GM19452 (cell line): ENCODE measurements around the gene SIM1.

Source experiments
- ATAC-seq: cut with Tn5 transposase; IDR thresholded peaks from one replicate; pipeline ENCODE4 v1.9.1; 2021; ENCODE audit not compliant: unreplicated experiment

SIM1 gene, protein sequence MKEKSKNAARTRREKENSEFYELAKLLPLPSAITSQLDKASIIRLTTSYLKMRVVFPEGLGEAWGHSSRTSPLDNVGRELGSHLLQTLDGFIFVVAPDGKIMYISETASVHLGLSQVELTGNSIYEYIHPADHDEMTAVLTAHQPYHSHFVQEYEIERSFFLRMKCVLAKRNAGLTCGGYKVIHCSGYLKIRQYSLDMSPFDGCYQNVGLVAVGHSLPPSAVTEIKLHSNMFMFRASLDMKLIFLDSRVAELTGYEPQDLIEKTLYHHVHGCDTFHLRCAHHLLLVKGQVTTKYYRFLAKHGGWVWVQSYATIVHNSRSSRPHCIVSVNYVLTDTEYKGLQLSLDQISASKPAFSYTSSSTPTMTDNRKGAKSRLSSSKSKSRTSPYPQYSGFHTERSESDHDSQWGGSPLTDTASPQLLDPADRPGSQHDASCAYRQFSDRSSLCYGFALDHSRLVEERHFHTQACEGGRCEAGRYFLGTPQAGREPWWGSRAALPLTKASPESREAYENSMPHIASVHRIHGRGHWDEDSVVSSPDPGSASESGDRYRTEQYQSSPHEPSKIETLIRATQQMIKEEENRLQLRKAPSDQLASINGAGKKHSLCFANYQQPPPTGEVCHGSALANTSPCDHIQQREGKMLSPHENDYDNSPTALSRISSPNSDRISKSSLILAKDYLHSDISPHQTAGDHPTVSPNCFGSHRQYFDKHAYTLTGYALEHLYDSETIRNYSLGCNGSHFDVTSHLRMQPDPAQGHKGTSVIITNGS

GRCh38 chr6:100464903-100465700 is at the start of gene SIM1:
SIM1 (minus strand) TSS chr6:100464921; CDS start chr6:100463468, 1,453 bp downstream.
- ATAC-seq, result peak; percentile 60

DNA sequence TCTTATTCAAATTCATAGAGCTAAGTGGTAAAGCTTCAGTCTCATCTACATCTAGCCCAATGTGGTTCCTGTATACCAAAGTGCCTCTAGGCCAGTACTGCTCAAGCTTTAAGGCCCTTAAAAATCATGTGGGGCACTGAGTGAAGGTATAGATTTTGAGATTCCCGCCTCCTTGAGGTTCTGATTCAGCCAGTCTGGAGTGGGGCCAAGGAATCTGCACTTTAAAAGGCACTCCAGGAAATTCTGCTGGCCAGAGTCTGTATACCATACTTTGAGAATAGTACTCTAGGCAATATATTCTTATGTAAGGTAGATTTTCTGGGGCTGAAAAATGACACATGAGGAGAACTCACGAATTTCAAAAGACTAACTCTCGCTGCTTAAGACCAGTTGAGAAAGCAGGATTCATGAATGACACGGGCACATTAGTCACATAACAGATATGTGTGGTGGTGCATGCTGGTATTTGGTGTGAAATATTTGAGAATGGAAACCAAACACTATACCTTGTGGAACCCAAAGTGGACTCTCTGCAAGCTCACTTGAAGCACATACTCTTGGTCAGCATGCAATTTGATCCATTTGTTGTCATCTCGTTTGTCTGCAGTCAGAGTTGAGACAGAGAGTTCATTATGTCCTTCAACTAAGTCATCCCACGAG is 47.6 kb upstream of the SIM1 start:
- no peak for ATAC-seq

DNA sequence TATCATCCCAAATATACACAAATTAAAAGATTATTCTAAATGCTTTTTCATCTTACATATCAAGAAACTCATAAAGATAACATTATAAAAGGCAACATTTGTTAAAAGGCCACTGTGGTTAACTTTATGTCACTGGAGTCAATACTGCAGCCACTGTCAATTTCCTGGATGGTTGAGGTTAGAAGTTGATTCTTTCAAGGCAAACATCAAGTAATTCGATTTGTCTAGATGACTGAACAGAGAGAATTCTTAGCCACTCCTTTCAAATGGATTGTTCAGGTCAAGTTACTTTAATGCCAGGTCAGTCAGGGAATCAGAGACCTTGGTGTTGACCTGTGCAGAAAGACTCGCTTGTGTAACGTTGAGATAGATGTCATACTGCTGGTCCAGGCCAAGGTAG is 44.4 kb upstream of the SIM1 start:
- no peak for ATAC-seq

GRCh38 chr6:100506651-100507050 is 41.9 kb upstream of the SIM1 start:
- no peak for ATAC-seq

DNA sequence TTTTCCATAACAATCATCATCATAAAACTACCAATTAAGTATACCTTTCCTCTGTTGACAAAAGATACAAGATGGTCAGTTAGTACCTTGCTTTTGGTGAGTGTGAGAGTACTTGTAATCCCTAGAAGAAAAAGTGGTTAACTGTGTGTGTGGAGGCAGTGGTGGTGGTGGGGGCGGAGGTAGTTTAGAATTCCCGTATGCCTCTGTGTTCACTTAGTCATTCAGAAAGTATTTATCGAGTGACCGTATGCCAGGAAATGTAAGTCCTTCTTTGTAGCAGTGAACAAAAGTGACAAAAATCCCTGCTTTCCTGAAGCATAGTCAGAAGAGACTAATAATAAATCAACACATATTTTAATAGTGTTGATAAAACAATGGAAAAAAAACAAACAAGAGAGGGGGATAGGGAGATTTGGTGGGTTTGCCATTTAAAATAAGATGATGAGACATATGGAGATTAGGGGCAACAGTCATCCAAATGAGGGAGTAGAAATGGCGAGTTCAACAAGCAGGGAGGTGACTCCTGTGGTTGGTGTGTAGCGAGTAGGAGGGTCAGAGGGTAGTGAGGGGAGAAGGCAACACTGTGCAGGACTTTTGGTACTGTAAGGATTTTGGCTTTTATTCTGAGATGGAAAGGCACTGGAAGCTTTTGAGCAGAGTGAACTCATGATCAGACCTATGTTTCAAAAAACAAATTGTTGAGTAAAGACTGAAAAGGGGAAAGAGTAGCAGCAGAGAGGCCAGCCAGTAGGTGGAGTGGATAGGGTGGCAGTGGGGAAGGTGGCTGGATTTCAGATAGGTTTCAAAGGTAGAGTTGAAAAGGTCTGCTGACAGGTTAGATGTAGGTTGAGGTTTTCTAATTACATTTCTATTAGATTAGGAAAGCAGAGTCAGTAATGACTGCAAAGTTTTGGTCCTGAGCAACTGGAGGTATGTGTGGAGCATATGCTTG is 40.3 kb upstream of the SIM1 start:
- ATAC-seq, result no peak

DNA sequence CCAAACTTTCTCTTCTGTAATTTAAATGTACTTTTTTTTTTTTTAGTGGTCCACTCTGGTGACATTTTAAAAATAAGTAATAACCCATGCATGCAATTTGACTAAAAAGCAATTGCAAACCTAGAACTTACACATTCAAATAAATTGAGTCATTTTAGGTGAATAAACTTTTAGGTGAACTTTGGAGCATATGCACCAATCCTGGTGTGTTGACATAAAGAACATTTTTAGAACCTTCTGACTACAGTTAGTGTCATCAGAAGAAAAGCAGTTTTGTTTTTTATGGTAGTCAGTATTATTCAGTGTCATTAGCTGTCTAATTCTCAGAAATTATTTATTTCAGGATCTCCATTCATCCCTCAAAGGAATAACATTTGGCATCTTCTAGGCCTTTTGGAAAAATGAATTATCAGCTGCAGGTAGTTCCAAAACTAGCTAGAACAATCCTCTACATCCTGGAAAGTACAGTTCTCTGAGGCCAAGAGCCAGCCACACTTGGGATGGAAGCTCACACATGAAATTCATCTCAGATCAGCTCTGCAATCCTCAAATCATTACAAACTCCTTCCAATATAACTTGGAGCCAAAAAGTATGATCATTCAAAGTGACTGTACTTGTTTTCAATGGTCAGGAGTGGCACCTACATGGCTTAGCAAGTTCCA is 38.5 kb upstream of the SIM1 start:
- ATAC-seq, result no peak

- no peak for ATAC-seq
Observed at GRCh38 chr6:100493206-100493888, 28.6 kb upstream of the SIM1 start.

- no peak for ATAC-seq
Observed at GRCh38 chr6:100491952-100492670, 27.4 kb upstream of the SIM1 start.

GRCh38 chr6:100490065-100490464 is 25.3 kb upstream of the SIM1 start:
- no peak for ATAC-seq

DNA sequence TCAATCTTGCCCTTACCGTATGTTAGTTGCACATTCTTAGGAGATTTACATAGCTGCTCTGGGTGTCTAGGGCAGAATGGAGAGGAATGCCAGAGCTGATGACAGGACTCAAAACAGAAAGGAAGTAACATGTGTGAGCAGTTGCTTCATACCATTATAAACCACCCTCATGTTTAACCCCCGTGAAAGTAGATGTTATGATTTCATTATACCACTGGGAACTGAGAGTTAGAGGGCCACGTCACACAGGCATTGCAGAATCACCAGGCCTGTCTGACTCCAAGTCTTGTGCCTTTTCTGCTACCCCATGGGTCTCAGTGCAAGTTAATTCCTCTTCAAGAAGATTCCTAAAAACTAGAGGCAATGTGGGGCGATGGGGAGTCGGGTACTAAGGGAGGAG is 23.5 kb upstream of the SIM1 start:
- ATAC-seq, result peak; percentile 50

DNA sequence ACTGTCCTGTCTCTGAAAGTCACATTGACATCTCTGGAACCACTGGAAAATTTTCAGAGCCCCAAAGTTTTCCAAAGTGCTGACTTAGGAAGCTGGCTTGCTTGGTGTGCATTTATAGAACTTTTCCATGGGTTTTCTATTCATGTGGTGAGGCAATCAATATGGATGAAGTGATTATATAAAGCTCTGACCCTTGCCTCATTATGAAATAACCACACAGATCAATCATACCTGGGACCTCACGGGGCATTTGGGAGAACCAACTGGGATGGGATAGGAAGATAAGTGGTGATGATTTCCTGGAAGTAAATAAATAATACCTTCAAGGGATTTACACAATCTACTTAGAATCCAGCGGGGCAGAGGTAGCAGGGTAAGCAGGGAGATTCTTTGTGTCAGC is 22.9 kb upstream of the SIM1 start:
- no peak for ATAC-seq

DNA sequence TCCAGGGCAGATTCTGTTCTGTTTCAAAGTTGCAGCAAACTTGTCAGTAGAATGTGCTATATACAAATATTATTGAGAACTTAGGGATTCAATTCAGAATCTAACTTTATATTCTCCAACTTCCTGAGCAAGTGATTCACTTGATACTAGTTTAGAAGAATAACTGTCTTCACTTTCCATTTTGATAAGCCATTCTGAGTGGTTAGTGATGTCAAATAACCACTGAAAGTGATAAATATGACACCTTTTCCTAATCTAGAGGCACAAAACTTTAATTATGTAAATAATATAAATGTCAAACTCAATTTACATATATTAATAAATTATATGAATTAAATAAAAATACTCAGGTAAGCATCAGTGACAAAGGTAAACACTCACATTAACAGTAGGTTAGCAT is 20.5 kb upstream of the SIM1 start:
- no peak for ATAC-seq

DNA sequence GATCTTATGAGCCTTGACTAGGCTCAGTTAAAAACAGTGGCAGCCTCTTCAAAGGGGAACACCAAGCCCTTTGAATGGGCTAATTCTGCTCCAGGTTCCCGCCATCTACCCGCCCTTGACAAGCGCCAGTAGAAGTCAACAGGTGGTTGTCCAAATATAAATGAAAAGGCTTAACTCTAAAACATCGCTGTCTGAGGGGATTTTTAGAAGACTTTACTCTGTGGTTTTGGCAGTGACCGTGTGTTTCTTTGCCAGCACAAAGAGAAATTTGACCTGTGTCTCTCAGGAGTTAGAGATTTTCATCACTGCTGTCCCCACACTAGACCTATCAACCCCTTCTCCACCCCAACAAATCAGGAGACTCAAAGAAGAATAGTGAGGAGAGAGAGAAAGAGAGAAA is 19.8 kb upstream of the SIM1 start:
- no peak for ATAC-seq

DNA sequence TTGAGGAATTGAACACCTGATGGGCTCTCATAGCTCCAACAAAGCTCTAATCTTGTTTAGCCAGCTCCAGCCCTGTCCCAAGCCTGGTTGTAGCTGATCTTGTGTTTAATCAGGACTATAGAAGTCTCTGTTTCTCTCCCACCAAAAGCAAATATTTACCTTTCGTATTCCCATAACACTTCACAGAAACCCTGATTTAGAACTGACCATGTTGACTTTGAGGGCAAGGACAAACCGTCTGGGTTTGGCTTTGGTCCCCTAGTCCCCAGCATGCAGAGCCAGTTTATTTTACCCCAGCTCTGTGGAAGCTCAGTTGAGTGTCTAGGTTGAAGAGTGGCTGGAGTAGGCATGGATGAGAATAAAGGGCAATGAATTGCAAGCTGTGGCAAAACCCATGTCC is 18.0 kb upstream of the SIM1 start:
- ATAC-seq, result no peak

- peak; percentile 49 for ATAC-seq
Observed at GRCh38 chr6:100479179-100480035, 14.7 kb upstream of the SIM1 start.

- peak; percentile 67 for ATAC-seq
Observed at GRCh38 chr6:100475554-100476320, 11.0 kb upstream of the SIM1 start.
